Measurements from ENCODE around the gene OR2T11.
"Not testable (repeated sequence)": the region's sequence is repeated elsewhere in the genome, so short reads cannot be mapped to it uniquely, and the experiment has no call there.

DNA sequence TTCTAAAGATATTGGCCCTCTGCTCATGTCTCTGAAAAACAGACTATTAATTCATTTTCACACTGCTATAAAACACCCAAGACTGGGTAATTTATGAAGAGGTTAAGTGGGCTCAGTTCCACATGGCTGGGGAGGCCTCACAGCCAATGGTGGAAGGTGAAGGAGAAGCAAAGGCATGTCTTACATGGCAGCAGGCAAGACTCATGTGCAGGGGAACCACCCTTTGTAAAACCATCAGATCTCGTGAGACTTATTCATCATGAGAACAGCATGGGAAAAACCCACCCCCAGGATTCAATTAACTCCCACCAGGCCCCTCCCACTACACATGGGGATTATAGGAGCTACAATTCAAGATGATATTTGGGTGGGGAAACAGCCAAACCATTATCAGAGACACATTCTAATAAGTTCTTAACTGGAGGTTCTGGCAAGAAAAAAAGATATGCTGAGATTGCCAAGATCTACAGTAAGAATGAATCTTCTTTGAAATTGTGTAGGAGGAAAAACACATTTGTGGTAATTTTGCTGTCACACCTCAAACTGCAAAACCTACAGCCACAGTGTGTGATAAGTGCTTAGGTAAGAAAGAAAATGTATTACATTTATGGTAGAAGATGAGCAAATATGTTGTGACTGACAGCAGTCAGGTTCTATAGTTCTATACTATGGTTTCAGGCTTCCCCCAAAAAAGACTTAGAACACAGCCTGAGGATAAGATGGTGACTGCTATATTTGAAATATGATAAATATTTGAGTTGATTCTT, 14.1 kb upstream of the OR2T11 start:
- not testable (repeated sequence) for TF ChIP-seq CTCF (conservative IDR thresholded peaks at IDR 0.05; ENCODE audit: low read depth, low read length); EZH2 (IDR thresholded peaks at IDR 0.05; ENCODE audit: low read length, unreplicated experiment)
